OCI-M2 (cell line): ENCODE measurements around the gene TMEM187.

ENCODE experiments used
- DNase-seq: peaks from one replicate; lab custom pipeline; 2025; ENCODE audit not compliant: unreplicated experiment; lab: John Stamatoyannopoulos, UW

The TMEM187 gene

GRCh38 chrX:153995504-153995903 is 22.9 kb downstream of the TMEM187 start:
- no peak for DNase-seq

GRCh38 chrX:153999359-154000037 is 26.9 kb downstream of the TMEM187 start:
- DNase-seq, result no peak

GRCh38 chrX:154000051-154000450 is 27.5 kb downstream of the TMEM187 start:
- DNase-seq, result no peak

- no peak for DNase-seq
Measured at GRCh38 chrX:154002215-154002719, 29.7 kb downstream of the TMEM187 start.

GRCh38 chrX:154004315-154004714 is 31.8 kb downstream of the TMEM187 start:
- DNase-seq, result no peak

- no peak for DNase-seq
Measured at GRCh38 chrX:154006947-154007346, 34.4 kb downstream of the TMEM187 start.

- no peak for DNase-seq
Measured at GRCh38 chrX:154008521-154008920, 36.0 kb downstream of the TMEM187 start.

- DNase-seq, result no peak
Measured at GRCh38 chrX:154010330-154011087, 38.0 kb downstream of the TMEM187 start.

- DNase-seq, result no peak
Measured at GRCh38 chrX:154011376-154012335, 39.1 kb downstream of the TMEM187 start.

- DNase-seq, result no peak
Measured at GRCh38 chrX:154012336-154012991, 39.9 kb downstream of the TMEM187 start.

GRCh38 chrX:154013001-154013421 is 40.5 kb downstream of the TMEM187 start:
- DNase-seq, result no peak

- no peak for DNase-seq
Measured at GRCh38 chrX:154013614-154014360, 41.2 kb downstream of the TMEM187 start.

- no peak for DNase-seq
Measured at GRCh38 chrX:154014429-154015380, 42.2 kb downstream of the TMEM187 start.

- no peak for DNase-seq
Measured at GRCh38 chrX:154015581-154016264, 43.2 kb downstream of the TMEM187 start.

- DNase-seq, result no peak
Measured at GRCh38 chrX:154016366-154017076, 44.0 kb downstream of the TMEM187 start.

- DNase-seq, result no peak
Measured at GRCh38 chrX:154017766-154018517, 45.4 kb downstream of the TMEM187 start.

- DNase-seq, result no peak
Measured at GRCh38 chrX:154018518-154019060, 46.0 kb downstream of the TMEM187 start.
